GM23338 (cell line): Measurements from ENCODE around the gene CNTN5. TPM values are rescaled to one million over a fixed set of nuclear protein-coding genes. Genes with fewer than 3 reads are reported as not detected.

ENCODE experiments used
- ATAC-seq: fragments of 200-7000 bp; cut with Tn5 transposase; 3 replicates; pipeline ENCODE4 v1.9.1; 2020
- DNase-seq: peaks from one replicate; pipeline ENCODE4 v3.0.0-alpha.2; 2015; ENCODE audit warnings: low spot score
- H2AFZ ChIP-seq: fragments of 200-600 bp; sonication (generic); 2 replicates; pipeline ENCODE4 v1.8.0; 2016; ENCODE audit warnings: antibody characterized with exemption, mild to moderate bottlenecking, moderate library complexity
- H3F3A ChIP-seq: fragments of 200-600 bp; sonication (generic); replicated peaks from 2 replicates; pipeline ENCODE4 v1.8.0; 2017; ENCODE audit warnings: antibody characterized with exemption, mixed run types, low read depth
- H3K27ac ChIP-seq: fragments of 200-600 bp; sonication (generic); 2 replicates; pipeline ENCODE4 v1.6.1; 2016; ENCODE audit warnings: low read depth
- H3K27me3 ChIP-seq: fragments of 200-600 bp; sonication (generic); 2 replicates; pipeline ENCODE4 v1.8.0; 2016; ENCODE audit warnings: mild to moderate bottlenecking, mixed run types, moderate library complexity; ENCODE audit not compliant: insufficient read depth
- H3K36me3 ChIP-seq: fragments of 200-600 bp; sonication (generic); 2 replicates; pipeline ENCODE4 v1.8.0; 2016; ENCODE audit warnings: mild to moderate bottlenecking; ENCODE audit not compliant: insufficient read depth
- H3K4me1 ChIP-seq: fragments of 200-600 bp; sonication (generic); 2 replicates; pipeline ENCODE4 v1.8.0; 2016; ENCODE audit warnings: mild to moderate bottlenecking, moderate library complexity; ENCODE audit not compliant: insufficient read depth
- H3K4me2 ChIP-seq: fragments of 200-600 bp; sonication (generic); 2 replicates; pipeline ENCODE4 v1.7.1; 2017; ENCODE audit warnings: mixed run types
- H3K4me3 ChIP-seq: fragments of 200-600 bp; sonication (generic); 2 replicates; pipeline ENCODE4 v1.6.1; 2016; ENCODE audit warnings: mixed run types
- H3K79me2 ChIP-seq: fragments of 200-600 bp; sonication (generic); replicated peaks from 2 replicates; pipeline ENCODE4 v1.8.0; 2017; ENCODE audit warnings: mild to moderate bottlenecking; ENCODE audit not compliant: insufficient read depth
- H3K9me2 ChIP-seq: fragments of 200-600 bp; sonication (generic); 2 replicates; pipeline ENCODE4 v1.8.0; 2017; ENCODE audit not compliant: insufficient read depth
- H4K20me1 ChIP-seq: fragments of 200-600 bp; sonication (generic); replicated peaks from 2 replicates; pipeline ENCODE4 v1.8.0; 2017; ENCODE audit warnings: mild to moderate bottlenecking; ENCODE audit not compliant: insufficient read depth
- H3K27ac Mint-ChIP-seq: 2 replicates; pipeline ENCODE4 v1.8.0; 2020; ENCODE audit warnings: inconsistent platforms, mild to moderate bottlenecking, moderate library complexity, mixed read lengths
- H3K27me3 Mint-ChIP-seq: 3 replicates; pipeline ENCODE4 v1.8.0; 2022; ENCODE audit warnings: low read depth, mild to moderate bottlenecking, moderate library complexity, mixed read lengths, inconsistent platforms; ENCODE audit not compliant: insufficient read depth, poor library complexity
- H3K36me3 Mint-ChIP-seq: 3 replicates; pipeline ENCODE4 v1.8.0; 2021; ENCODE audit warnings: low read depth, mild to moderate bottlenecking, inconsistent platforms, moderate library complexity, mixed read lengths
- H3K4me1 Mint-ChIP-seq: 3 replicates; pipeline ENCODE4 v1.8.0; 2020; ENCODE audit warnings: mild to moderate bottlenecking, inconsistent platforms, mixed read lengths
- H3K4me3 Mint-ChIP-seq: 3 replicates; pipeline ENCODE4 v1.8.0; 2021; ENCODE audit warnings: moderate library complexity, mild to moderate bottlenecking, inconsistent platforms, mixed read lengths
- H3K9me3 Mint-ChIP-seq: 3 replicates; pipeline ENCODE4 v1.8.0; 2020; ENCODE audit warnings: moderate library complexity, mild to moderate bottlenecking, inconsistent platforms, mixed read lengths
- CTCF ChIP-seq, 2 experiments: fragments of 200-600 bp in 1 of 2; sonication (generic) in 1 of 2; conservative IDR thresholded peaks; 2 replicates each; pipeline versions ENCODE4 v1.5.1 to v1.6.1; 2016 to 2017; ENCODE audit warnings: antibody characterized with exemption in 2 of 2, low read depth in 2 of 2, mild to moderate bottlenecking in 2 of 2, moderate library complexity in 1 of 2
- ETS1 ChIP-seq: IDR thresholded peaks from 2 replicates; pipeline ENCODE4 v1.6.1; 2016; ENCODE audit warnings: antibody characterized with exemption
- EZH2 ChIP-seq: fragments of 200-600 bp; sonication (generic); IDR thresholded peaks from one replicate; pipeline ENCODE4 v1.8.0; 2017; ENCODE audit warnings: antibody characterized with exemption, mild to moderate bottlenecking, low read depth; ENCODE audit not compliant: unreplicated experiment
- EZH2phosphoT487 ChIP-seq: fragments of 200-600 bp; sonication (generic); IDR thresholded peaks from one replicate; pipeline ENCODE4 v1.8.1; 2018; ENCODE audit warnings: antibody characterized with exemption; ENCODE audit not compliant: unreplicated experiment
- NANOG ChIP-seq: IDR thresholded peaks from 2 replicates; pipeline ENCODE4 v1.6.1; 2016; ENCODE audit warnings: antibody characterized with exemption, borderline replicate concordance
- POLR2AphosphoS5 ChIP-seq: IDR thresholded peaks from 2 replicates; pipeline ENCODE4 v1.6.1; 2016; ENCODE audit warnings: antibody characterized with exemption, low read depth
- REST ChIP-seq: IDR thresholded peaks from one replicate; pipeline ENCODE4 v1.6.1; 2018; ENCODE audit warnings: antibody characterized with exemption; ENCODE audit not compliant: unreplicated experiment
- STAT1 ChIP-seq: IDR thresholded peaks from one replicate; pipeline ENCODE4 v1.6.1; 2016; ENCODE audit warnings: antibody characterized with exemption; ENCODE audit not compliant: unreplicated experiment
- ZNF114 ChIP-seq: fragments of 250-450 bp; sonication (Bioruptor Pico); IDR thresholded peaks from 2 replicates; pipeline ENCODE4 v1.5.0; 2020; ENCODE audit warnings: mild to moderate bottlenecking, moderate library complexity
- ZNF462 ChIP-seq: fragments of 250-450 bp; sonication (Bioruptor Pico); IDR thresholded peaks from 2 replicates; pipeline ENCODE4 v1.5.0; 2020; ENCODE audit warnings: mild to moderate bottlenecking, moderate library complexity
- polyA plus RNA-seq: library from polyadenylated mRNA; unstranded; fragments of >200 nt; fragmentation: Nextera tagmentation; extraction: Ambion mirVana; gene quantifications from 2 replicates; pipeline ENCODE4 v1.2.1, GENCODE V29; 2016
- total RNA-seq: library from RNA; depleted of rRNA; stranded (reverse); fragments of >200 nt; shearing (Covaris generic); gene quantifications from 2 replicates; pipeline ENCODE4 v1.2.3, GENCODE V29; 2014

CNTN5 gene
- total and polyA plus RNA-seq, 2 experiments from 2014 or later = not detected

GRCh38 chr11:100061006-100061405 is 1040.3 kb downstream of the CNTN5 start:
- Histone ChIP-seq H3K27ac (no peak overlapping the region), H3K4me1 (no peaks in the 10 kb centered on the region), H3K4me3 (no peak overlapping the region), H3K79me2 (no peaks in the 10 kb centered on the region), H2AFZ (no peak overlapping the region), H3F3A (no peaks in the 10 kb centered on the region), H4K20me1 (no peaks in the 10 kb centered on the region), H3K4me2 (no peak overlapping the region), H3K36me3 (no peaks in the 10 kb centered on the region), H3K27me3 (no peaks in the 10 kb centered on the region), H3K9me2 (no peaks in the 10 kb centered on the region)
- Mint-ChIP-seq H3K4me1 (no peaks in the 10 kb centered on the region), H3K9me3 (no peaks in the 10 kb centered on the region), H3K27ac (no peak overlapping the region), H3K27me3 (no peaks in the 10 kb centered on the region), H3K36me3 (no peaks in the 10 kb centered on the region), H3K4me3 (no peak overlapping the region)
- DNase-seq = no peak
- no peak for TF ChIP-seq NANOG
- TF ChIP-seq EZH2phosphoT487 = no peak
- TF ChIP-seq STAT1 = no peak
- TF ChIP-seq ZNF114 = no peak
- TF ChIP-seq ETS1 = no peak
- no peak for TF ChIP-seq EZH2
- TF ChIP-seq REST = no peak
- no peak for TF ChIP-seq ZNF462 (CRISPR knock-in tag)
- TF ChIP-seq POLR2AphosphoS5 = no peak
- no peak for TF ChIP-seq CTCF (conservative IDR thresholded peaks at IDR 0.05; ENCODE audit: low read depth in 2 of 2)
- no peak for ATAC-seq
